HCT116 (cell line): Measurements from ENCODE around the gene ZBTB7C. TPM values are rescaled to one million over a fixed set of nuclear protein-coding genes. Genes with fewer than 3 reads are reported as not detected.

Source experiments
- ATAC-seq: fragments of 200-7000 bp; cut with Tn5 transposase; 2 replicates; pipeline ENCODE4 v1.9.1; 2020; ENCODE audit warnings: mild to moderate bottlenecking, moderate library complexity
- BruUV-seq: library from RNA; stranded (reverse); fragments of 400-500 nt; replicated peaks from 2 replicates; lab custom pipeline; 2021; lab: Mats Ljungman, UMichigan
- CTCF ChIA-PET: fragments of 300-600 bp; sonication (Branson Sonifier 250); formaldehyde crosslinking; loops from one replicate; lab custom pipeline; 2021; ENCODE audit warnings: antibody characterized with exemption; lab: Charles Lee
- POLR2A ChIA-PET: fragments of 300-600, 350-600 bp; sonication (Branson Sonifier 250); formaldehyde crosslinking; loops from one replicate; lab custom pipeline; 2021; ENCODE audit warnings: antibody characterized with exemption; lab: Charles Lee
- RAD21 ChIA-PET, 2 experiments: fragments of 300-600 bp; sonication (Branson Sonifier 250); formaldehyde crosslinking; loops; one replicate each; lab custom pipeline; 2023; ENCODE audit warnings: low total read pairs in 2 of 2; ENCODE audit not compliant: uncharacterized antibody in 2 of 2, unreplicated experiment in 2 of 2, low non-redundant PET in 1 of 2; lab: Charles Lee
- DNase-seq: peaks from one replicate; pipeline ENCODE4 v3.0.0-alpha.2; 2010; ENCODE audit warnings: low read depth, low spot score
- H2AFZ ChIP-seq: fragments of 200-600 bp; shearing (Covaris generic), sonication (generic); 2 replicates; pipeline ENCODE4 v1.6.1; 2017; ENCODE audit warnings: low read depth, mixed run types, mixed read lengths, antibody characterized with exemption, low read length; ENCODE audit not compliant: poor library complexity, severe bottlenecking
- H3K27ac ChIP-seq: 2 replicates; pipeline ENCODE4 v1.5.1; 2012; ENCODE audit warnings: low read depth, low read length
- H3K27me3 ChIP-seq: fragments of 200-600 bp; sonication (generic); 2 replicates; pipeline ENCODE4 v1.6.1; 2016; ENCODE audit warnings: mixed run types, low read length, mixed read lengths; ENCODE audit not compliant: insufficient read depth
- H3K36me3 ChIP-seq, 2 experiments: fragments of 200-500 bp in 1 of 2; fragments of 200-600 bp in 1 of 2; sonication (Bioruptor generic) in 1 of 2; sonication (generic) in 1 of 2; 2 replicates each; pipeline versions ENCODE4 v1.5.1 to v1.6.1; 2014 to 2016; ENCODE audit warnings: low read length in 2 of 2, inconsistent platforms in 1 of 2, mixed read lengths in 1 of 2, mixed run types in 1 of 2; ENCODE audit not compliant: insufficient read depth in 2 of 2, control insufficient read depth in 1 of 2
- H3K4me1 ChIP-seq, 2 experiments: fragments of 200-600 bp in 1 of 2; sonication (generic) in 1 of 2; 2 replicates each; pipeline versions ENCODE4 v1.5.1 to v1.6.1; 2012 to 2017; ENCODE audit warnings: low read length in 2 of 2, inconsistent platforms in 1 of 2, mild to moderate bottlenecking in 1 of 2, mixed read lengths in 1 of 2, mixed run types in 1 of 2, moderate library complexity in 1 of 2; ENCODE audit not compliant: insufficient read depth in 2 of 2, control insufficient read depth in 1 of 2
- H3K4me2 ChIP-seq: fragments of 200-600 bp; sonication (generic); 2 replicates; pipeline ENCODE4 v1.6.1; 2017; ENCODE audit warnings: mixed run types, low read length, mixed read lengths
- H3K4me3 ChIP-seq, 2 experiments: fragments of 200-600 bp in 1 of 2; sonication (generic) in 1 of 2; replicated peaks in 1 of 2; 2 replicates each; pipeline ENCODE4 v1.5.1; 2011 to 2016; ENCODE audit warnings: low read length in 2 of 2, control low read depth in 1 of 2, low read depth in 1 of 2, mild to moderate bottlenecking in 1 of 2, mixed read lengths in 1 of 2, mixed run types in 1 of 2
- H3K79me2 ChIP-seq: fragments of 200-600 bp; sonication (generic); 2 replicates; pipeline ENCODE4 v1.6.1; 2017; ENCODE audit warnings: mild to moderate bottlenecking, mixed run types, low read length, moderate library complexity, mixed read lengths; ENCODE audit not compliant: insufficient read depth
- H3K9ac ChIP-seq: fragments of 200-600 bp; sonication (generic); 2 replicates; pipeline ENCODE4 v1.6.1; 2016; ENCODE audit warnings: low read length, mixed read lengths
- H3K9me2 ChIP-seq: fragments of 200-600 bp; sonication (generic), shearing (Covaris generic); 2 replicates; pipeline ENCODE4 v1.6.1; 2017; ENCODE audit warnings: mixed run types, mild to moderate bottlenecking, moderate library complexity; ENCODE audit not compliant: insufficient read depth
- H3K9me3 ChIP-seq, 2 experiments: fragments of 200-500 bp in 1 of 2; fragments of 200-600 bp in 1 of 2; sonication (Bioruptor generic) in 1 of 2; sonication (generic) in 1 of 2; 2 replicates each; pipeline ENCODE4 v1.6.1; 2014 to 2017; ENCODE audit warnings: low read length in 2 of 2, mixed read lengths in 2 of 2, inconsistent platforms in 1 of 2, low read depth in 1 of 2, mild to moderate bottlenecking in 1 of 2, mixed run types in 1 of 2, moderate library complexity in 1 of 2; ENCODE audit not compliant: control insufficient read depth in 1 of 2, insufficient read depth in 1 of 2
- H4K20me1 ChIP-seq: fragments of 200-600 bp; sonication (generic), shearing (Covaris generic); 2 replicates; pipeline ENCODE4 v1.6.1; 2017; ENCODE audit warnings: mixed run types, mild to moderate bottlenecking, moderate library complexity; ENCODE audit not compliant: insufficient read depth
- EZH2 ChIP-seq: fragments of 200-600 bp; sonication (generic); IDR thresholded peaks from 2 replicates; pipeline ENCODE4 v1.6.1; 2017; ENCODE audit warnings: antibody characterized with exemption, mixed run types
- EZH2phosphoT487 ChIP-seq: fragments of 200-600 bp; IDR thresholded peaks from 2 replicates; pipeline ENCODE4 v1.6.1; 2018; ENCODE audit warnings: antibody characterized with exemption, borderline replicate concordance
- POLR2AphosphoS5 ChIP-seq: IDR thresholded peaks from 2 replicates; pipeline ENCODE4 v1.6.1; 2011; ENCODE audit warnings: mild to moderate bottlenecking, low read depth, low read length, moderate library complexity
- RAD21 ChIP-seq: IDR thresholded peaks from 2 replicates; pipeline ENCODE4 v1.6.1; 2012; ENCODE audit warnings: low read depth, mild to moderate bottlenecking
- TCF7L2 ChIP-seq: IDR thresholded peaks from 2 replicates; pipeline ENCODE4 v1.7.0; 2011; ENCODE audit warnings: borderline replicate concordance, inconsistent platforms; ENCODE audit not compliant: insufficient read depth, insufficient read length; ENCODE audit errors: extremely low read depth
- YY1 ChIP-seq: IDR thresholded peaks from 2 replicates; pipeline ENCODE4 v1.6.1; 2011; ENCODE audit warnings: low read length, low read depth, moderate library complexity, mild to moderate bottlenecking; ENCODE audit not compliant: insufficient replicate concordance; ENCODE audit errors: extremely low read depth
- intact Hi-C: fragments of 100-400 bp; cut with micrococcal nuclease; formaldehyde crosslinking; loops from 2 replicates; pipeline ENCODE4 v1.10.0; 2022
- total RNA-seq: library from RNA; stranded (reverse); gene quantifications from one replicate; pipeline ENCODE4 v1.2.1, GENCODE V29; 2021; ENCODE audit not compliant: unreplicated experiment
- TF ChIP-seq, protein P1 (sequence below): IDR thresholded peaks from 2 replicates; pipeline ENCODE4 v1.6.1; 2012

ZBTB7C gene
- total RNA-seq, 1 experiment from 2014 or later = 0.37 TPM

DNA sequence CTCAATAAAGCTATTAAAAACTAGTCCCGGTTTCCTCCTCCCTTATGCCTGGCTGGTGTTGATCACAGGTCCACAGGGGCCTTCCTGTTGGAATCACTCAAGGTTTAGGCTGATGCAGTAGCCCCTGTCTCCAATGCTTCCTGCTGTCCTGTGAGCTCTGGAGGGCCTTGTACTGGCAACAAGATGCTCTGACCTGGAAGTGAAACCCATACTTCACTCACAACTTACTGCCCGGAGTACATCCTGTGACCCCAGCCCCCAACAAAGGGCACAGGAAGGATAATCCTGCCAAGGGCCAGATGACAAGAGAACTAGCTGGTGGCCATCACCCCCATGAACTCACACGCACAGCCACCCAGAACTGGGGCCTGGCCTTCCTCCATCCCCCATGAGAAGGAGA, 50.3 kb downstream of the ZBTB7C start:
- BruUV-seq = no TSS peak
- H3K79me2 ChIP-seq = no peaks in the 10 kb centered on the region
- ATAC-seq (no peak), DNase-seq (no peak)
- CTCF ChIA-PET = no interaction called here
- H3K4me3 ChIP-seq = no peak overlapping the region
- no peak overlapping the region for H3K4me2 ChIP-seq
- TF ChIP-seq, protein P1, sequence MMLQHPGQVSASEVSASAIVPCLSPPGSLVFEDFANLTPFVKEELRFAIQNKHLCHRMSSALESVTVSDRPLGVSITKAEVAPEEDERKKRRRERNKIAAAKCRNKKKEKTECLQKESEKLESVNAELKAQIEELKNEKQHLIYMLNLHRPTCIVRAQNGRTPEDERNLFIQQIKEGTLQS = no peak
- TF ChIP-seq EZH2 (no peak), POLR2AphosphoS5 (no peak), TCF7L2 (no peak), EZH2phosphoT487 (no peak)
- no peaks in the 10 kb centered on the region for H3K9me2 ChIP-seq
- RAD21 ChIA-PET = no interaction called here
- H3K27me3 ChIP-seq = no peaks in the 10 kb centered on the region
- H3K27ac ChIP-seq = no peak overlapping the region
- POLR2A ChIA-PET = no interaction called here
- no peaks in the 10 kb centered on the region for H3K36me3 ChIP-seq
- no peaks in the 10 kb centered on the region for H4K20me1 ChIP-seq
- H3K4me1 ChIP-seq = no peaks in the 10 kb centered on the region
- no peak overlapping the region for H3K9ac ChIP-seq
- intact Hi-C loops = no loop called here
- H2AFZ ChIP-seq = no peak overlapping the region
- H3K9me3 ChIP-seq = no peaks in the 10 kb centered on the region

DNA sequence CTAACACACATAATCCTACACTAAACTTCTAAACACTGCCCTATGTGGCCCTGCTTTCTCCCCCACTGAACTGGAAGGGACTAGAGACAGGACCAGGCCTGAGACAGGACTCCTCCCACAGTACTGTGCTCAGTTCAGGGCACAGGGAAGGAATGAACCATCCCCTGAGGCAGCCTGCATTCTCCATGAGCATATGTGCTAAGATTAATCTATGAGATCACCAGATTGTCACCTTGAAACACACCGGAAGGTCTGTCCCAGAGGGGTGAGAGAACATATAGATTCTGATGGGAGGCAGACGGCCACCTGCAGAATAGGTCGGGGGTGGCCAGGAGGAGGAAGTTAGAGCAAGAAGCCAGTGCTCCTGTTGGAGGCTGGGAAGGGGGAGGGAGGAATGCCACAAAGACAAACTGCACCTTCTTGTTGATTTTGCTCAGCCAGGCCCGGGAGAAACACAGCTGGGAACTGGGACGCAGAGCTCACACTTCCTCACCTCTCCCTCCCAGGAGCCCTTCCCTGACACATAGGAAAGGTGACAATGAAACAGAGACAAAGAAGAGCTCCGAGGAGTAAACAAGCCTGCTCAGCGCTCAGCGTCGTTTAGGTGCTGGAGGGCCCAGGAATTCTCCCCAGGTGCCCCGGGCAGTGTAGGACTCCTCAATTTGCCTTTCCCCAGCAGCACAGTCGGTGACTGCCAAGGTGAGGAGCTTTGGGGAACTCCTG, 52.1 kb downstream of the ZBTB7C start:
- ATAC-seq (no peak), DNase-seq (no peak)
- no peak overlapping the region for H3K27ac ChIP-seq
- RAD21 ChIA-PET = no interaction called here
- no TSS peak for BruUV-seq
- no peaks in the 10 kb centered on the region for H3K9me2 ChIP-seq
- intact Hi-C loops = no loop called here
- H3K79me2 ChIP-seq = no peaks in the 10 kb centered on the region
- no peaks in the 10 kb centered on the region for H4K20me1 ChIP-seq
- no peak overlapping the region for H3K9ac ChIP-seq
- no peaks in the 10 kb centered on the region for H3K4me1 ChIP-seq
- H3K4me2 ChIP-seq = no peak overlapping the region
- no peaks in the 10 kb centered on the region for H3K9me3 ChIP-seq
- no peaks in the 10 kb centered on the region for H3K36me3 ChIP-seq
- no peak overlapping the region for H3K4me3 ChIP-seq
- no peaks in the 10 kb centered on the region for H3K27me3 ChIP-seq
- no peak overlapping the region for H2AFZ ChIP-seq
- CTCF ChIA-PET = no interaction called here
- no peak for TF ChIP-seq RAD21
- TF ChIP-seq YY1 = no peak
- TF ChIP-seq, protein P1 = no peak
- POLR2A ChIA-PET = no interaction called here
